Liver (tissue), 9 donors: ENCODE results near the gene ACE2. TPM values are rescaled to one million over a fixed set of nuclear protein-coding genes. Genes with fewer than 3 reads are reported as not detected.

Experiments used
- DNase-seq: peaks from one replicate; pipeline ENCODE4 v3.0.0-alpha.2; 2017; ENCODE audit warnings: low spot score
- H3K27ac ChIP-seq, 2 donors: one replicate each; pipeline ENCODE4 v1.7.0; 2013; ENCODE audit warnings: inconsistent platforms in 2 of 2, low read length in 2 of 2, control low read depth in 1 of 2, low read depth in 1 of 2, mild to moderate bottlenecking in 1 of 2
- H3K27me3 ChIP-seq, 4 donors: one replicate each; pipeline versions ENCODE4 v1.6.1 to v1.7.0; 2013; ENCODE audit warnings: low read length in 3 of 4, inconsistent platforms in 1 of 4, mild to moderate bottlenecking in 1 of 4, moderate library complexity in 1 of 4; ENCODE audit not compliant: control insufficient read depth in 4 of 4, insufficient read depth in 4 of 4
- H3K36me3 ChIP-seq, 4 donors: one replicate each; pipeline versions ENCODE4 v1.6.1 to v1.7.0; 2013; ENCODE audit warnings: low read length in 3 of 4, mild to moderate bottlenecking in 3 of 4, low read depth in 1 of 4, moderate library complexity in 1 of 4; ENCODE audit not compliant: control insufficient read depth in 4 of 4, insufficient read depth in 3 of 4
- H3K4me1 ChIP-seq, 4 donors: one replicate each; pipeline versions ENCODE4 v1.6.1 to v1.7.0; 2013; ENCODE audit warnings: low read length in 3 of 4, mild to moderate bottlenecking in 3 of 4, moderate library complexity in 1 of 4; ENCODE audit not compliant: control insufficient read depth in 4 of 4, insufficient read depth in 4 of 4
- H3K4me3 ChIP-seq, 3 donors: one replicate each; pipeline versions ENCODE4 v1.6.1 to v1.7.0; 2013; ENCODE audit warnings: low read length in 3 of 3, control low read depth in 1 of 3, low read depth in 1 of 3, mild to moderate bottlenecking in 1 of 3
- H3K9ac ChIP-seq, 2 donors: one replicate each; pipeline ENCODE4 v1.7.0; 2013; ENCODE audit warnings: low read length in 2 of 2, mild to moderate bottlenecking in 2 of 2, moderate library complexity in 2 of 2, control low read depth in 1 of 2, low read depth in 1 of 2
- H3K9me3 ChIP-seq, 4 donors: one replicate each; pipeline versions ENCODE4 v1.6.1 to v1.7.0; 2013; ENCODE audit warnings: low read length in 3 of 4; ENCODE audit not compliant: control insufficient read depth in 4 of 4
- ATF3 ChIP-seq: IDR thresholded peaks from 2 replicates; pipeline ENCODE4 v1.6.1; 2016; ENCODE audit warnings: antibody characterized with exemption
- CTCF ChIP-seq: fragments of 150-350 bp; IDR thresholded peaks from 2 replicates; pipeline ENCODE4 v1.5.1; 2017; ENCODE audit warnings: improper control_type of control experiment, low read depth, low read length; ENCODE audit not compliant: missing input control
- EGR1 ChIP-seq, 2 donors: IDR thresholded peaks; 2 replicates each; pipeline ENCODE4 v1.6.1; 2016 to 2018; ENCODE audit warnings: antibody characterized with exemption in 2 of 2, low read depth in 2 of 2
- FOXA1 ChIP-seq: IDR thresholded peaks from 2 replicates; pipeline ENCODE4 v1.6.1; 2016; ENCODE audit warnings: antibody characterized with exemption
- FOXA2 ChIP-seq: IDR thresholded peaks from 2 replicates; pipeline ENCODE4 v1.6.1; 2016; ENCODE audit warnings: antibody characterized with exemption
- GABPA ChIP-seq, 2 donors: IDR thresholded peaks in 1 of 2; conservative IDR thresholded peaks in 1 of 2; 2 replicates each; pipeline ENCODE4 v1.6.1; 2016; ENCODE audit warnings: antibody characterized with exemption in 2 of 2, mild to moderate bottlenecking in 1 of 2, moderate library complexity in 1 of 2
- HNF4A ChIP-seq, 2 donors: conservative IDR thresholded peaks; 2 replicates each; pipeline ENCODE4 v1.6.1; 2016; ENCODE audit warnings: antibody characterized with exemption in 2 of 2, mild to moderate bottlenecking in 2 of 2
- HNF4G ChIP-seq: IDR thresholded peaks from 2 replicates; pipeline ENCODE4 v1.6.1; 2016; ENCODE audit warnings: antibody characterized with exemption
- JUND ChIP-seq, 2 donors: IDR thresholded peaks; 2 replicates each; pipeline ENCODE4 v1.6.1; 2016; ENCODE audit warnings: antibody characterized with exemption in 2 of 2
- MAX ChIP-seq: IDR thresholded peaks from 2 replicates; pipeline ENCODE4 v1.6.1; 2016; ENCODE audit warnings: antibody characterized with exemption
- NR2F2 ChIP-seq: IDR thresholded peaks from 2 replicates; pipeline ENCODE4 v1.6.1; 2016; ENCODE audit warnings: antibody characterized with exemption
- RAD21 ChIP-seq, 2 donors: IDR thresholded peaks; 2 replicates each; pipeline ENCODE4 v1.6.1; 2016; ENCODE audit warnings: antibody characterized with exemption in 2 of 2, mild to moderate bottlenecking in 2 of 2
- REST ChIP-seq: IDR thresholded peaks from 2 replicates; pipeline ENCODE4 v1.6.1; 2016; ENCODE audit warnings: antibody characterized with exemption, mild to moderate bottlenecking
- RXRA ChIP-seq, 2 donors: IDR thresholded peaks; 2 replicates each; pipeline ENCODE4 v1.6.1; 2017 to 2018; ENCODE audit warnings: antibody characterized with exemption in 2 of 2, mild to moderate bottlenecking in 1 of 2
- SP1 ChIP-seq: IDR thresholded peaks from 2 replicates; pipeline ENCODE4 v1.6.1; 2018; ENCODE audit warnings: antibody characterized with exemption, mild to moderate bottlenecking
- TAF1 ChIP-seq: conservative IDR thresholded peaks from 2 replicates; pipeline ENCODE4 v1.6.1; 2016; ENCODE audit warnings: antibody characterized with exemption, mild to moderate bottlenecking
- YY1 ChIP-seq: IDR thresholded peaks from 2 replicates; pipeline ENCODE4 v1.6.1; 2016; ENCODE audit warnings: antibody characterized with exemption, mild to moderate bottlenecking
- ZBTB33 ChIP-seq: IDR thresholded peaks from 2 replicates; pipeline ENCODE4 v1.6.1; 2016; ENCODE audit warnings: antibody characterized with exemption
- WGBS: extraction: QIAGEN DNeasy Blood & Tissue Kit; methylation state at CpG from one replicate; pipeline ENCODE4 v1.1.7; 2013; 5-methylcytosine and 5-hydroxymethylcytosine counted together
- polyA plus RNA-seq, 2 donors: library from polyadenylated mRNA; stranded (reverse) in 1 of 2; unstranded in 1 of 2; fragments of 200-250 nt in 1 of 2; fragments of >200 nt in 1 of 2; fragmentation: Nextera tagmentation in 1 of 2; extraction: Ambion mirVana in 1 of 2; gene quantifications; one replicate each; pipeline versions ENCODE4 v1.2.1 to v1.2.3, GENCODE V29; 2013 to 2015
- total RNA-seq, 2 donors: library from RNA; depleted of rRNA; stranded (reverse); fragments of >200 nt; gene quantifications; one replicate each; pipeline ENCODE4 v1.2.3, GENCODE V29; 2014
- donor health status: healthy.
- donor health status: healthy.
- donor health status: healthy.
- donor health status: healthy.
- donor health status: healthy.

ACE2 gene
- total and polyA plus RNA-seq, 4 donors = 0.33 to 4.1 (median 0.56) TPM

- no peak overlapping the region for H3K27ac ChIP-seq
- no peaks in the 10 kb centered on the region for H3K4me1 ChIP-seq
- H3K4me3 ChIP-seq = no peak overlapping the region
- WGBS = 95% methylated on average over 6 of the region's 6 CpGs
- DNase-seq = no peak
- no peak overlapping the region for H3K9ac ChIP-seq
- H3K9me3 ChIP-seq = no peaks in the 10 kb centered on the region
- peaks cover 0 to 1% (median 0%) of the 10 kb centered on the region in 4 donors for H3K36me3 ChIP-seq
- TF ChIP-seq RXRA (IDR thresholded peaks at IDR 0.05) = no peak
- no peak for TF ChIP-seq TAF1
- TF ChIP-seq MAX = no peak
- no peak for TF ChIP-seq REST
- TF ChIP-seq FOXA2 = no peak
- TF ChIP-seq JUND (IDR thresholded peaks at IDR 0.05) = no peak
- TF ChIP-seq HNF4A (conservative IDR thresholded peaks at IDR 0.05) = no peak
- no peak for TF ChIP-seq ATF3
- no peak for TF ChIP-seq EGR1 (IDR thresholded peaks at IDR 0.05; ENCODE audit: low read depth in 2 of 2)
- TF ChIP-seq ZBTB33 = no peak
- no peak for TF ChIP-seq SP1
- no peak for TF ChIP-seq FOXA1
- TF ChIP-seq NR2F2 = no peak
- no peak for TF ChIP-seq GABPA (IDR thresholded peaks at IDR 0.05 in 1 of 2, conservative IDR thresholded peaks at IDR 0.05 in 1 of 2)
- no peak for TF ChIP-seq CTCF
- TF ChIP-seq YY1 = no peak
- no peak for TF ChIP-seq RAD21 (IDR thresholded peaks at IDR 0.05)
- no peaks in the 10 kb centered on the region for H3K27me3 ChIP-seq
These were observed 16.4 kb upstream of the ACE2 start for GRCh38 chrX:15617111-15617510.

GRCh38 chrX:15616531-15616930 lies 15.8 kb upstream of the ACE2 start:
- DNase-seq = no peak
- H3K9ac ChIP-seq = no peak overlapping the region
- H3K27ac ChIP-seq = no peak overlapping the region
- no peak overlapping the region for H3K4me3 ChIP-seq
- 92% methylated on average over 3 of the region's 3 CpGs for WGBS
- H3K9me3 ChIP-seq = no peaks in the 10 kb centered on the region
- H3K36me3 ChIP-seq = peaks cover 0 to 1% (median 0%) of the 10 kb centered on the region in 4 donors
- H3K27me3 ChIP-seq = no peaks in the 10 kb centered on the region
- H3K4me1 ChIP-seq = no peaks in the 10 kb centered on the region
- TF ChIP-seq HNF4G = no peak
- TF ChIP-seq SP1 = no peak
- TF ChIP-seq JUND (IDR thresholded peaks at IDR 0.05) = no peak
- no peak for TF ChIP-seq RAD21 (IDR thresholded peaks at IDR 0.05)
- no peak for TF ChIP-seq NR2F2
- TF ChIP-seq REST = no peak
- no peak for TF ChIP-seq GABPA (IDR thresholded peaks at IDR 0.05 in 1 of 2, conservative IDR thresholded peaks at IDR 0.05 in 1 of 2)
- TF ChIP-seq MAX = no peak
- no peak for TF ChIP-seq ATF3
- TF ChIP-seq CTCF = no peak
